HG03097 (cell line): Measurements from ENCODE around the gene CDK19.
"Not testable (repeated sequence)": the region's sequence is repeated elsewhere in the genome, so short reads cannot be mapped to it uniquely, and the experiment has no call there.

Experiments used
- ATAC-seq: cut with Tn5 transposase; IDR thresholded peaks from one replicate; pipeline ENCODE4 v1.9.1; 2021; ENCODE audit not compliant: unreplicated experiment, low FRiP score

The CDK19 gene

DNA sequence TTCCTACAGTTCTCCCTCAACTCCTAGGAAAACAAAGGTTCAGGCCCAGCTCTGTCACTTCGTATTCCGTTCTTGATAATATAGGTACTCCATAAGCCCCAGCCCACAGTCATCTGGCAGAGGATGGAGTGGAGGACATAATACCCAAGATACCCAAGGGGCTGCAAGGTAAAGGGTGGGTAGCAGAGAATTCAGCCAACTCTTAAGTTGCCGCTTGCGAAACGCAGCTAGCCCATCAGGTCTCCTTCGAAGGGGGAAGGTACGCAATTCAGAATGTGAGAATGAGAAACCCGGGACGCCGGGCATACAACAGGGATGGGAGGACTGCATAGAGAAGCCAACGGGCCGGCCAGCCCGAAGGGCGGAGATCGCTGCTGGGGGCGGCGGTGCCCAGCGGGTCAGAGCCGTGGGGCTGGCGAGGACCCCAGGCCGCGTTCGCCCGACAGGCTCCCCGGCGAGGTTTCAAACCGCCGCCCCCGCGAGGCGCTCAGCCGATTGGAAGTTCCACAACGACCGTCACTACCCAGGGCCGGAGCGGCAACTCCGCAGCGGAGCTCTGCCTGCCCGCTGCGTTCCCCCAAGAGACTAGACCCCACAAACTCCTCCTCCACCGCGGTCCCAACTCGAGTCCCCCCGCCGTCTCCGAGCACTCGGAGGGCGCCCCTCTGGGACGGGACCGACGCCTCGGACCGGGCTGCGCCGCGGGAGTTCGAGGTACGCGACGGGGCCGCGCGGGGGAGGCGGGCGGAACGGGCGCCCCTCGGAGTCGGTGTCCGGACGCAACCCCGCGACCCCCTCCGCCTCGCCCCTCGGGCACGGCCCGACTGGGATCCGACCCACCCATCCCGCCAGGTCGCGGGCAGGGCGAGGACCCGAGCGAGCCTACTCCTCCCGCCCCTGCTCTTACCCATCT lies 911 bp downstream of the CDK19 start:
- ATAC-seq: peak; percentile 15

DNA sequence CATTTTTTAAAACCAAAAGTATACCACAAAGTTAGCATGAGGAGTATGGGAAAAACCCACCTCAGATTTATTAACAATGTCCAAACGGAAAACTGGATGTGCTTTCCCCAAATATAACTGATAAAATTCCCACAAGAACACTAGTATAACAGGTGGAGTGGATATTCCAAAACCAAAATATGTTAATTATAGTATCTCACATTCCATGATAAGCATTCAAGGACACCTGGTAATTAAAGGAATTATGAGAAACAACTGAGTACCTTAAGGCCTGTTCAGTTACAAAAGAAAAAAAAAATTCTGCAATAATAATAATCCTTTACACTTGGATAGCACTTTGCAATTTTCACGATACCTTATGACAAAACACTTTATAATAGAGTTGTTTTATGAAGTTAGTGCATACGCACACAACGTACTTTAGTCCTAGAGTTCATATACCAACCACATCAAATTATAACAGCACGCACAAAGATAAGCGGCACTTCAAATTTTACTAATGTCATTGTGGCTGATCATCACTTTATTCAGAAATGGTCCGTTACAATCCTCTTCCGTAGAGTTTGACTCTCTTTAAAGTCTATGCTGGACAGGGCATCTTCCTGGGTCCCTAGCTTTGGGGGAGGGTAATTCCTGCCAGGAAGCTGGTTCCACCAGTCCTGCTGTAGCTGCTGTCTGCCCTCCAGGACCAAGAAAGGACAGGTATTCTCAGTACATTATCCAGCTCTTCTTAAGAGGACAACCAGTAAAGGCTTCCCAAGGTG lies 1.7 kb downstream of the CDK19 start:
- ATAC-seq: no peak

- ATAC-seq: no peak
Observed at GRCh38 chr6:110812719-110813118, 2.5 kb downstream of the CDK19 start.

GRCh38 chr6:110810896-110811586 lies 4.2 kb downstream of the CDK19 start:
- no peak for ATAC-seq

DNA sequence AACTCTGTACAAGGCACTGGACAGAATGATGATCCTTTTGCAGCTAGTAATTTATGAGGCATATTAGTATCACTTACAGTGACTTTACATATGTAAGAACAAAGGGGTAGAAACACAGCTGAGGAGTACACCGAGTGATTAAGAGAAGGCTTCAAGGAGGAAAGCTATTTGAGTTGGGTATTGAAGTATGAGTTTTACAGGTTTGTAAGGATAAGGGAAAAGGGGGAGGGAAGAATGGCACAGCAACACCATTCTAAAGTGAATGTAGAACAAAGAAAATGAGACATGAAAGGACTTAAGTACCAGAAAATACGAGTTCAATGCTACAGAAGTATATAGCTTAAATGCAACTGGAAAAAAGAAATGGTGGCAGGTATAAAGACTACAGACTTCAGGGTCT lies 5.5 kb downstream of the CDK19 start:
- no peak for ATAC-seq

- not testable (repeated sequence) for ATAC-seq
Observed at GRCh38 chr6:110802175-110802574, 13.1 kb downstream of the CDK19 start.

DNA sequence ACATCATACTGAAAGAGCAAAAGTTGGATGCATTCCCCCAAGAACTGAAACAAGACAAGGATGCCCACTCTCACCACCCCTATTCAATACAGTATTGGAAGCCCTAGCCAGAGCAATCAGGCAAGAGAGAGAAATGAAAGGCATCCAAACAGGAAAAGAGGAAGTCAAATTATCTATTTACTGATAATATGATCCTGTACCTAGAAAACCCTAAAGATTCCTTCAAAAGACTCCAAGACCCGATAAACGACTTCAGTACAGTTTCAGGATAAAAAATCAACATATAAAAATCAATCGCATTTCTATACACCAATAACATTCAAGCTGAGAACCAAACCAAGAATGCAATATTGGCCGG lies 14.5 kb downstream of the CDK19 start:
- ATAC-seq: no peak

GRCh38 chr6:110800196-110800838 lies 15.0 kb downstream of the CDK19 start:
- ATAC-seq: no peak

DNA sequence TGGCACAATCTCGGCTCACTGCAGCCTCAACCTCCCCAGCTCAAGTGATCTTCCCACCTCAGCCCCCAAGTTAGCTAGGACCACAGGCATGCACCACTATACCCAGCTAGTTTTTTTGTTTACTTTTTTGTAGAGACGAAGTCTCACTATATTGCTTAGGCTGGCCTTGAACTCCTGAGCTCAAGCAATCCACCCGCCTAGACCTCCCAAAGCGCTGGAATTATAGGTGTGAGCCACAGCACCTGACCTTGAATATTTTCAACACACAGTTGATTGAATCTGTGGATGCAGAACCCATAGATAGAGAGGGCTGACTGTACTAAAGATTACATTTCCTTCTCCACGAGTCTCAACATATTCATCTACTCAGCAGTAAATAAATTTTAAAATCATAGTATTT lies 15.6 kb downstream of the CDK19 start:
- ATAC-seq: no peak

DNA sequence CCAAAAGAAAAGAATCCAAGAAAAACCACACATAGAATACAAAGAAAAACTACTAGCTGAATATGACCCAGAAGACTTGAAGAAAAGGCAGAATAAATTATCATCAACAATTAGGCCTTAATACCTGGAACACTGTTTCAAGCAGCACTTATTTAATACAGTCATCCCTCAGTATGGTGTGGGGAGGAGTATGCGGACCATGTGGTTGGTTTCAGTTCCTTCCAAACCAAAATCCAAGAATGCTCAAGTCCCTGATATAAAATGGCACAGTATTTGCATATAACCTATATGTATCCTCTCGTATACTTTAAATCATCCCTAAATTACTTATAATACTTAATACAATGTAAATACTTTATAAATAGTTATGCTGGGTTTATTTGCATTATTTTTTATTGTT lies 16.1 kb downstream of the CDK19 start:
- ATAC-seq: no peak

GRCh38 chr6:110795271-110795670 lies 20.0 kb downstream of the CDK19 start:
- ATAC-seq: no peak

- no peak for ATAC-seq
Observed at GRCh38 chr6:110786696-110787095, 28.6 kb downstream of the CDK19 start.

- ATAC-seq: no peak
Observed at GRCh38 chr6:110786271-110786670, 29.0 kb downstream of the CDK19 start.

DNA sequence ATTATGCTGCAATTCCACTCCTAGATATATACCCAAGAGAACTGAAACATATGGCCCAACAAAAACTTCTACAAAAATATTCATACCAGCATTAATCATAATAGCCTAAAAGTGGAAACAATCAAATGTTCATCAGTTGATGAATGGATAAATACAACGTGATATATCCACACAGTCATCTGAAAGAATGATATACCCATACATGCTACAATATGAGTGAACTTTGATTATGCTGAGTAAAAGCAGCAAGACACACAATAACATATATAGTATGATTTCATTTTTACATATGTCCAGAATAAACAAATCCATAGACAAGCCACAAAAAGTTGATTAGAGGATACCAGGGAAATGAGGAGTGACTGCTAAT lies 30.7 kb downstream of the CDK19 start:
- no peak for ATAC-seq

DNA sequence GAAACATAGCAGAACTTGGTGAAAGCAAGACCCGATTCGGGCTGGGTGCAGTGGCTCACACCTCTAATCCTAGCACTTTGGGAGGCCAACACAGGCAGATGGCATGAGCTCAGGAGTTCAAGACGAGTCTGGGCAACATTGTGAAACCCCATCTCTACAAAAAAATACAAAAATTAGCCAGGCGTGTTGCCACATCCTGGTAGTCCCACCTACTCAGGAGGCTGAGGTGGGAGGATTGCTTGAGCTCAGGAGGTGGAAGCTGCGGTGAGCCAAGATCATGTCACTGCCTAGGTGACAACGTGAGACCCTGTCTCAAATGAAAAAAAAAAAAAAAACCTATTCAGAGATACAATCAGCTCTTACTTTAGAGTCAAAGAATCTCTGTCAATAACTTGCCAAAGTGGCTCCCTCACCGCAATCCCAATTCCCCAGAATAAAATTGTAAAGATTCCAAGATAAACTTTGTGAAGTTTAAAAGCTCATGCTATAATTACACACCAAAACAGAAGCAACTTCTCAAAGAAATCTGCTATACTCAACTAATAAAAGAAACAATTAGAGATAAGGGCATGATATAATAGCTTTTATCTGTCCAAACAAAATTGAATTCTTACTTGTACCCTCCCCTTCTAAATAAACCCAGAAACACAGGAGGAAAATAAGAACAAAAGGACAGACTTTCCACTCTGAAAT lies 33.6 kb downstream of the CDK19 start:
- ATAC-seq: no peak

GRCh38 chr6:110778333-110778732 lies 36.9 kb downstream of the CDK19 start:
- ATAC-seq: no peak

- ATAC-seq: no peak
Observed at GRCh38 chr6:110777636-110778035, 37.6 kb downstream of the CDK19 start.

DNA sequence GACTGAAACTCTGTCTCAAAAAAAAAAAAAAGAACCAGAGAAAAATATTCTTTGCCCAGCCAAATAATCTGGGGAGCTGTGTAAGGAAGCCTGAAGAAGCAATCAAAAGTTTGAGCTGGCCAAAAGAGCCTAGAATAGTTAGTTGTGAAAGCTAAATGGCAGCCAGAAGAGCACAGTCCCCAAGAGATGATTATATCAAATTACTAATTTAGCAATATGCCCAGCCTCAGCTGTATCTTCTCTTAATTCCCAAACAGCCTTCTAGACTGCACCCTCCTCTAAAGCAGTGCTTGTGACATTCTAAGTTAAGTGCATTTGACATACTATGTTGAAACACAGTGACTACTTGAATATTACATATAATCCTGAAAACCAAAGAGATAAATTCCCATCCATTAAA lies 38.9 kb downstream of the CDK19 start:
- no peak for ATAC-seq

DNA sequence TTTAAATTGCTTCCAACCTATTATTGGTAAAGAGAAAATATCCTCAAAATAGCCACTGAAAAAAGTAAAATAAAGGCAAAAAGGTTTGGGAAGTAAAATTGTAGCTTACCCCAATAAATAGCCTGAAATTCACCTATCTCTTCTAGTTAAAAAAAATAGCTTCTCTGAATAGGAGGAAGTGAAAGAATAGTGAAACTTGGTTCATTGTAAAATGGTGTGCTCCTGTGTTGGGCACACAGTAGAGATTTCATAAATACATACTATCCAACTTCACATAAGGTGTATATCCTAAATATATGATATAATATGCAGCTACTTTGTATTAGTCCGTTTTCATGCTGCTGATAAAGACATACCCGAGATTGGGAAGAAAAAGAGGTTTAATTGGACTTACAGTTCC lies 45.3 kb downstream of the CDK19 start:
- ATAC-seq: no peak

- no peak for ATAC-seq
Observed at GRCh38 chr6:110768057-110768456, 47.2 kb downstream of the CDK19 start.
